Panc1 (cell line): ENCODE data around the gene TEDDM1. TPM values are rescaled to one million over a fixed set of nuclear protein-coding genes. Genes with fewer than 3 reads are reported as not detected.

Experiments used
- ATAC-seq: fragments of 200-7000 bp; cut with Tn5 transposase; 2 replicates; pipeline ENCODE4 v1.9.1; 2020; ENCODE audit warnings: mild to moderate bottlenecking, moderate library complexity
- BruUV-seq: library from RNA; stranded (reverse); fragments of 400-500 nt; replicated peaks from 2 replicates; lab custom pipeline; 2021; lab: Mats Ljungman, UMichigan
- CTCF ChIA-PET: fragments of 300-600 bp; sonication (Branson Sonifier 250); formaldehyde crosslinking; loops from one replicate; lab custom pipeline; 2022; ENCODE audit warnings: antibody characterized with exemption; lab: Charles Lee
- POLR2A ChIA-PET: fragments of 300-600 bp; sonication (Branson Sonifier 250); formaldehyde crosslinking; loops from one replicate; lab custom pipeline; 2022; ENCODE audit warnings: antibody characterized with exemption; lab: Charles Lee
- DNase-seq: peaks from one replicate; pipeline ENCODE4 v3.0.0-alpha.2; 2010; ENCODE audit warnings: low read depth, low spot score
- H3K27ac ChIP-seq: 2 replicates; pipeline ENCODE4 v1.5.1; 2011; ENCODE audit warnings: mild to moderate bottlenecking, low read length, inconsistent platforms
- H3K27me3 ChIP-seq: fragments of 200-500 bp; sonication (Bioruptor generic); 2 replicates; pipeline ENCODE4 v1.6.0; 2014; ENCODE audit warnings: low read length, inconsistent platforms; ENCODE audit not compliant: control insufficient read depth, insufficient read depth
- H3K36me3 ChIP-seq: fragments of 200-500 bp; sonication (Bioruptor generic); 2 replicates; pipeline ENCODE4 v1.5.1; 2014; ENCODE audit warnings: inconsistent platforms, mild to moderate bottlenecking, low read length, moderate library complexity; ENCODE audit not compliant: control insufficient read depth, insufficient read depth
- H3K4me1 ChIP-seq: 2 replicates; pipeline ENCODE4 v1.5.1; 2011; ENCODE audit warnings: inconsistent platforms, mild to moderate bottlenecking, low read length, moderate library complexity; ENCODE audit not compliant: control insufficient read depth, insufficient read depth
- H3K4me3 ChIP-seq, 2 experiments: 2 replicates each; pipeline ENCODE4 v1.5.1; 2011 to 2012; ENCODE audit warnings: low read depth in 2 of 2, low read length in 2 of 2, mild to moderate bottlenecking in 2 of 2, inconsistent platforms in 1 of 2, moderate library complexity in 1 of 2
- H3K9me3 ChIP-seq: fragments of 200-500 bp; sonication (Bioruptor generic); 2 replicates; pipeline ENCODE4 v1.5.1; 2014; ENCODE audit warnings: low read depth, mild to moderate bottlenecking, inconsistent platforms, low read length, moderate library complexity; ENCODE audit not compliant: control insufficient read depth, insufficient read depth
- POLR2AphosphoS5 ChIP-seq: IDR thresholded peaks from 2 replicates; pipeline ENCODE4 v1.6.1; 2012; ENCODE audit warnings: mild to moderate bottlenecking, low read depth, low read length, moderate library complexity
- REST ChIP-seq, 2 experiments: IDR thresholded peaks; 2 replicates each; pipeline ENCODE4 v1.6.1; 2011 to 2012; ENCODE audit warnings: low read depth in 2 of 2, control low read depth in 1 of 2, low read length in 1 of 2, mild to moderate bottlenecking in 1 of 2, moderate library complexity in 1 of 2; ENCODE audit not compliant: insufficient read depth in 1 of 2
- SIN3A ChIP-seq: IDR thresholded peaks from 2 replicates; pipeline ENCODE4 v1.6.1; 2012; ENCODE audit warnings: low read depth, mild to moderate bottlenecking, low read length, moderate library complexity, borderline replicate concordance; ENCODE audit not compliant: insufficient read depth
- TCF7L2 ChIP-seq: IDR thresholded peaks from 2 replicates; pipeline ENCODE4 v1.6.1; 2011; ENCODE audit warnings: mild to moderate bottlenecking, low read depth, low read length, inconsistent platforms
- in situ Hi-C: cut with HindIII; loops from 2 replicates; pipeline ENCODE4 v1.10.0; 2016; ENCODE audit warnings: low sequenced_read_pairs, low pct_unique_long_range_greater_than_20kb
- intact Hi-C: fragments of 100-400 bp; cut with micrococcal nuclease; formaldehyde crosslinking; loops from one replicate; pipeline ENCODE4 v1.10.0; 2022; ENCODE audit not compliant: unreplicated experiment
- total RNA-seq: library from RNA; stranded (reverse); gene quantifications from one replicate; pipeline ENCODE4 v1.2.1, GENCODE V29; 2021; ENCODE audit not compliant: unreplicated experiment
- TF ChIP-seq, protein P1 (sequence below): fragments of 450-650 bp; IDR thresholded peaks from 2 replicates; pipeline ENCODE4 v1.5.1; 2017; ENCODE audit warnings: mild to moderate bottlenecking

Gene TEDDM1
- total RNA-seq, 1 experiment from 2014 or later: not detected

- TF ChIP-seq TCF7L2 (no peak), SIN3A (no peak), REST (IDR thresholded peaks at IDR 0.05; ENCODE audit: insufficient read depth in 1 of 2, low read depth in 2 of 2, low read length in 1 of 2) (no peak), POLR2AphosphoS5 (no peak)
- TF ChIP-seq, protein P1, sequence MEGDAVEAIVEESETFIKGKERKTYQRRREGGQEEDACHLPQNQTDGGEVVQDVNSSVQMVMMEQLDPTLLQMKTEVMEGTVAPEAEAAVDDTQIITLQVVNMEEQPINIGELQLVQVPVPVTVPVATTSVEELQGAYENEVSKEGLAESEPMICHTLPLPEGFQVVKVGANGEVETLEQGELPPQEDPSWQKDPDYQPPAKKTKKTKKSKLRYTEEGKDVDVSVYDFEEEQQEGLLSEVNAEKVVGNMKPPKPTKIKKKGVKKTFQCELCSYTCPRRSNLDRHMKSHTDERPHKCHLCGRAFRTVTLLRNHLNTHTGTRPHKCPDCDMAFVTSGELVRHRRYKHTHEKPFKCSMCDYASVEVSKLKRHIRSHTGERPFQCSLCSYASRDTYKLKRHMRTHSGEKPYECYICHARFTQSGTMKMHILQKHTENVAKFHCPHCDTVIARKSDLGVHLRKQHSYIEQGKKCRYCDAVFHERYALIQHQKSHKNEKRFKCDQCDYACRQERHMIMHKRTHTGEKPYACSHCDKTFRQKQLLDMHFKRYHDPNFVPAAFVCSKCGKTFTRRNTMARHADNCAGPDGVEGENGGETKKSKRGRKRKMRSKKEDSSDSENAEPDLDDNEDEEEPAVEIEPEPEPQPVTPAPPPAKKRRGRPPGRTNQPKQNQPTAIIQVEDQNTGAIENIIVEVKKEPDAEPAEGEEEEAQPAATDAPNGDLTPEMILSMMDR: no peak
- ATAC-seq: no peak
- intact Hi-C loops (no loop called here), in situ Hi-C loops (no loop called here)
- Histone ChIP-seq H3K4me1 (no peaks in the 10 kb centered on the region), H3K36me3 (no peaks in the 10 kb centered on the region), H3K9me3 (no peaks in the 10 kb centered on the region), H3K27me3 (no peaks in the 10 kb centered on the region; the same call in 1 of the 2 replicates), H3K27ac (no peak overlapping the region), H3K4me3 (no peak overlapping the region)
- no TSS peak for BruUV-seq
- CTCF ChIA-PET: no interaction called here
- POLR2A ChIA-PET: no interaction called here
- DNase-seq: no peak
These were observed 13.5 kb upstream of the TEDDM1 start for GRCh38 chr1:182413969-182414368.

DNA sequence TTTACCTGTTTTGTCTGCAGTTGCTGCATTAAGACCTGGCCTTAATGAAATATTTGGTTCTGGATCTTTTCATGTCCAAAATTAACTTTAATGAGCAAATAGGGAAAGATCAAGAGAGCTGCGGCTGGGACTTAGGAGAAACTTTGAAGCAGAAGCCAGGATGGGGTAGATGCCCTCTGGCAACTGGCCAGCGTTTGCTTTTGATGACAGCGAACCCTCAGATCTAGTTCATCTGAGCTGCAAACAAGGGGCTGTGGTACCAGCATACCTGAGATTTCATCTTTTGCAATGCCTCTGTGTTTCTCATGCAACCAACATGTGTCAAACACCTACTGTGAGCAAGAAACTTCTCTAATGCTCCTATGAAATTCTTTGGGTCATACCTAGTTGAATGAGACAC is 13.0 kb upstream of the TEDDM1 start:
- Histone ChIP-seq H3K27ac (no peak overlapping the region), H3K9me3 (no peaks in the 10 kb centered on the region), H3K4me3 (no peak overlapping the region), H3K4me1 (no peaks in the 10 kb centered on the region), H3K36me3 (no peaks in the 10 kb centered on the region), H3K27me3 (no peaks in the 10 kb centered on the region; the same call in 1 of the 2 replicates)
- BruUV-seq: no TSS peak
- DNase-seq (no peak), ATAC-seq (no peak)
- in situ Hi-C loops (no loop called here), intact Hi-C loops (no loop called here)
- POLR2A ChIA-PET: no interaction called here
- CTCF ChIA-PET: no interaction called here
- TF ChIP-seq SIN3A (no peak), REST (IDR thresholded peaks at IDR 0.05; ENCODE audit: insufficient read depth in 1 of 2, low read depth in 2 of 2, low read length in 1 of 2) (no peak), TCF7L2 (no peak), POLR2AphosphoS5 (no peak)
- TF ChIP-seq, protein P1: no peak
